ENCODE measurements around the gene LAYN.

LAYN gene

GRCh38 chr11:111531687-111532364 lies 8.7 kb upstream of the LAYN start:
- peak; percentile 87 for DNase-seq (ENCODE audit: low spot score)

- DNase-seq (ENCODE audit: low spot score) = no peak
These were observed 8.2 kb upstream of the LAYN start for GRCh38 chr11:111532365-111532709.

- no peak for DNase-seq (ENCODE audit: low spot score)
These were observed 5.2 kb upstream of the LAYN start for GRCh38 chr11:111535281-111535680.

GRCh38 chr11:111537336-111537860 lies 3.1 kb upstream of the LAYN start:
- DNase-seq (ENCODE audit: low spot score) = no peak

GRCh38 chr11:111538407-111539114 lies 2.0 kb upstream of the LAYN start:
- DNase-seq (ENCODE audit: low spot score) = no peak

GRCh38 chr11:111539426-111540113 lies 950 bp upstream of the LAYN start:
- DNase-seq (ENCODE audit: low spot score) = no peak

GRCh38 chr11:111540937-111541253 lies 375 bp downstream of the LAYN start:
- DNase-seq (ENCODE audit: low spot score) = no peak

- peak; percentile 72 for DNase-seq (ENCODE audit: low spot score)
These were observed 938 bp downstream of the LAYN start for GRCh38 chr11:111541254-111542061.

- DNase-seq (ENCODE audit: low spot score) = no peak
These were observed 2.2 kb downstream of the LAYN start for GRCh38 chr11:111542606-111543275.

- DNase-seq (ENCODE audit: low spot score) = no peak
These were observed 8.0 kb downstream of the LAYN start for GRCh38 chr11:111548525-111548924.

GRCh38 chr11:111549196-111549868 lies 8.8 kb downstream of the LAYN start:
- DNase-seq (ENCODE audit: low spot score) = no peak

- DNase-seq (ENCODE audit: low spot score) = no peak
These were observed 9.3 kb downstream of the LAYN start for GRCh38 chr11:111549869-111550203.

- DNase-seq (ENCODE audit: low spot score) = no peak
These were observed 9.7 kb downstream of the LAYN start for GRCh38 chr11:111550258-111550657.

- no peak for DNase-seq (ENCODE audit: low spot score)
These were observed 14.0 kb downstream of the LAYN start for GRCh38 chr11:111554532-111554931.

- DNase-seq (ENCODE audit: low spot score) = no peak
These were observed 14.7 kb downstream of the LAYN start for GRCh38 chr11:111555255-111555654.

GRCh38 chr11:111557425-111558111 lies 17.0 kb downstream of the LAYN start:
- peak; percentile 69 for DNase-seq (ENCODE audit: low spot score)

- DNase-seq (ENCODE audit: low spot score) = no peak
These were observed 19.4 kb downstream of the LAYN start for GRCh38 chr11:111559800-111560464.

GRCh38 chr11:111560800-111561199 lies 20.3 kb downstream of the LAYN start:
- no peak for DNase-seq (ENCODE audit: low spot score)

- no peak for DNase-seq (ENCODE audit: low spot score)
These were observed 20.8 kb downstream of the LAYN start for GRCh38 chr11:111561306-111561705.

- peak; percentile 73 for DNase-seq (ENCODE audit: low spot score)
These were observed 21.3 kb downstream of the LAYN start for GRCh38 chr11:111561791-111562325.

Data from GM03348 (cell line).